GM21528 (cell line): ENCODE measurements around the gene ABCD2.
"Not testable (repeated sequence)": the region's sequence is repeated elsewhere in the genome, so short reads cannot be mapped to it uniquely, and the experiment has no call there.

Experiments
- ATAC-seq: cut with Tn5 transposase; IDR thresholded peaks from one replicate; pipeline ENCODE4 v1.9.1; 2021; ENCODE audit warnings: mild to moderate bottlenecking, moderate library complexity; ENCODE audit not compliant: unreplicated experiment, low FRiP score

The ABCD2 gene

GRCh38 chr12:39613525-39613924 lies 6.1 kb downstream of the ABCD2 start:
- ATAC-seq: no peak

DNA sequence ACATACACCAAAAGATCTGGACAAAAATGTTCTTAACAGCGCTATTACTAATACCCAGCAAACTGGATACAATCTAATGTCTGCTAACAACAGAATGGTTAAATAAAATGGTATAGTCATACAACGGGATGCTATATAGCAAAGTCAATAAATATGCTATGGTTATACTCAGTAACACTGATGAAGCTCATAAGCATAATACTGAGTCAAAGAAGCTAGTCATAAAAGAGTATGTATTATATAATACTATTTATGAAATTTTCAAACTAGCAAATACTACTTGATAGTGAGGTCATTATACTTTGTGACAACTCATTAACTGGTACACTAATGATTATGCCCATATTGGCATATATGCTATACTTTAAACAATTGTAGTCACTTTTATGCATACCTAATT lies 7.4 kb downstream of the ABCD2 start:
- ATAC-seq: no peak

DNA sequence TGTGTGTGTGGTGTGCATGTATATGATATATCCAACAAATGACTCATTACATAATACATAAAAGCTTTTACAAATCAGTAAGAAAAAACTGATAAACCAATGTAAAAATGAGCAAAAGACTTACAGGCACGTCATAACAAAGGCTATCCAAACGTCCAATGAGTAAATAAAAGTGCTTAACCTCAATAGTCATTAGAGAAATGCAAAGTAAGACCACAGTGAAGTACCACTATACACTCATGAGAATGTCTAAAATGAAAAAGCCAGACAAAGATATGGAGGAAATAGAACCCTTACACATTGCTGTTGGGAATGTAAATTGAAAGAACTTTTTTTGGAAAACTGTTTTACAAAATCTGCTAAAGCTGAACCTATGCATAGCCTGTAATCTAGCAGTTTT lies 7.8 kb downstream of the ABCD2 start:
- ATAC-seq: no peak

DNA sequence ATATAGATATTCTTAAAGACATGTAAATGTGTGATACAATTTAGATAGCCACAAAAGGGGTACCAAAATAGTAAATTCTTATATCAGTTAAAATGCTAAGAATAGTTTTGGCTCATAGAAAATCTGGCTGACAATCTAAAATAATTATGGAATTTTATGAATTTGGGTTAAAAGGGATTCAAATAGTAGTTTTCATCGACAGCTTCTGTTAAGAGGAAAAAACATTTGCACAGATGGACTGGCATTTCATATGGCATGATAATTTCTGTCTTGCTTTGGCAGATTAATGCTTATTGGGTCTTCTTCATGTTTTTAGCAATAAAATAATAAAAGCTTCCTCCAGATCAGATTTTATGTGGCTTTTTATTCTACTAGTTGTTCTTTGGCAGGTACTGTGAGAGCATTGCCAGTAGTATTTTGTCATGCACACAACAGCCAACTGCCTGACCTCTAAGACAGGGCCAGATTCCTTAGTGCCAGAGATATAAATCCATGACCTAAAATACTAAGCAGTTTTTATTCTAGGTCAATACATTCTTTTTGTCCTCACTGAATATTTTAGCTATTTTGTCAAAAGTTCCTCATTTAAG lies 9.1 kb downstream of the ABCD2 start:
- ATAC-seq: no peak

GRCh38 chr12:39606712-39607423 lies 12.7 kb downstream of the ABCD2 start:
- ATAC-seq: no peak

DNA sequence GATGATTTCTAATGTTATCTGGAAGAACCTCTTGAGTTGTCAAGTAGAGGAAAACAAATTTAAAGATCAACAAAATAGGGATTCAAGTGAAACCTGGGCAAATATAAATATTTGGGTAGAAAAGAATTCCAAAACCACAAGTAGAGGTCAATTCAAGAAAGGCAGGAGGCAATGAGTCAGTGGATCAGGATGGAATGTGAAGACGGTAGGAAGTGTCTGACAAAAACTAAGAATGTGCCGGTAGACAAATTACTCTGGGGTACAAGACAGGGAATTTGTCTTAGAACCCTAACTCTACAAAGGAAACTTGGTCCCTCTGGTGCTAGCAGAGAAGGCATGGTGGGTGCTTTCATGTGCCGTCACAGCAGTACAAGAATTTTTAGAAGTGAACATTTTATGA lies 13.6 kb downstream of the ABCD2 start:
- no peak for ATAC-seq

GRCh38 chr12:39605501-39605900 lies 14.1 kb downstream of the ABCD2 start:
- ATAC-seq: no peak

- no peak for ATAC-seq
Measured at GRCh38 chr12:39603065-39603464, 16.5 kb downstream of the ABCD2 start.

DNA sequence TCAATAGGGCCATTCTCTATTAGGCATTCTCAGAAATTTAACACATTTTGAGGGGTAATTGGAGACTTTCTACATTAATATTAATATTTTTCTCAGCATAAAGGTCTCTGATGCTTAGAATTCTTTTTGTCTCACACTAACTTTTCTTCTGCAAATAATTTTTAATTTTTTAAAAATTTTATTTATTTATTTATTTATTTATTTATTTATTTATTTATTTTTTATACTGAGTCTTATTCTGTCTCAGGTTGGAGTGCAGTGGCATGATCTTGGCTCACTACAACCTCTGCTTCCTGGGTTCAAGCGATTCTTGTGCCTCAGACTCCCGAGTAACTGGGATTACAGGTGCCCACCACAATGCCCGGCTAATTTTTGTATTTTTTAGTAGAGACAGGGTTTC lies 17.7 kb downstream of the ABCD2 start:
- not testable (repeated sequence) for ATAC-seq

DNA sequence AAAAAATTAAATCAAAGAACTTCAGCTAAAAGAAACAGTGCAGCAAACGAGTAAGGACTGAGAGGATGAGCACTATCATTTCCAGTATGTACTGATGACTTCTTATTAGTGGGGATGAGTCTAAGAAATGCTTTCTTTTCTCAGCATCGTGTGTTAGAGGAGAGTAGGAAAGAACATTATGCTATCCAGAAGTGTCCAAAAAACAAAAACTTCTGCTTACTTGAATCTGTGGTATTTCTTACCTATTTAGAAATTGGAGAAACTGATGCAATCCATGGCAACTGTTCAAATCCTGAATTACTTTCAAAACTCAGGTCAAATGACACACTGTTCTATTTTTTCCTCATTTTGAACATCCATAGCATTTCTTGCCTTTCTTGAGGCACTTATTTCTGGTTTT lies 23.7 kb downstream of the ABCD2 start:
- no peak for ATAC-seq

GRCh38 chr12:39592295-39592694 lies 27.3 kb downstream of the ABCD2 start:
- no peak for ATAC-seq

- ATAC-seq: no peak
Measured at GRCh38 chr12:39588348-39588747, 31.3 kb downstream of the ABCD2 start.

DNA sequence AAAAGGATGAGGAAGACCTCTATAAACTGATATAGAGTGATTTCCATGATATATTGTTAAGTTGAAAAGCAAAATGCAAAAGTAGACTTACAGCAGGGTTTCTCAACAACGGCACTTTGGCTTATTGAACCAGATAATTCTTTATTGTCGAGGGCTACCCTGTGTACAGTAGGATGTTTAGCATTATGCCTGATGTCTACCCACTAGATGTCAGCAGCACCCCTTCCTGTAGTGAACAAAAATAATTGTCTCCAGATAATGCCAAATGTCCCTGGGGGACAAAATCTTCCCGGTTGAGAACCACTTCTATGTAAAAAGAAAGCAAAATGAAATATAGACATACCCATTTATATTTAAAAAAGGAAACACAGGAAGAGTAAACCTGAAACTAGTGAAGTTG lies 32.4 kb downstream of the ABCD2 start:
- peak; percentile 70 for ATAC-seq

DNA sequence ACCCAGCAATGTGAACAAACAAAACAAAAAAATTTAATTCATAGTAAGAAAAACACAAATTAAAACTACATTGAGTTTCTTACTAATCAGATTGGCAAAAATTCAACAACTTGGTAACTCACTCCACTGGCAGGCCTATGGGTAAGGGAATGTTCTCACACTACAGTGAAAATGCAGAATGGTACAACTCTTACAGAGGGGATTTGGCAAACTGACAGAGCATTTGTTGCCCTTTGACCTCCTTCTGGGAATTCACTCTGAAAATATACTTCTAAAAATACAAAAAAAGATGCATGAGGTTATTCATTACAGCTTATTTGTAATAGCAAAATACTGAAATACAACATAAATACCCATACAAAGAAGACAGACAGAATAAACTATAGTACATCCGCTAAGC lies 32.8 kb downstream of the ABCD2 start:
- ATAC-seq: no peak

GRCh38 chr12:39581592-39581991 lies 38.0 kb downstream of the ABCD2 start:
- no peak for ATAC-seq

DNA sequence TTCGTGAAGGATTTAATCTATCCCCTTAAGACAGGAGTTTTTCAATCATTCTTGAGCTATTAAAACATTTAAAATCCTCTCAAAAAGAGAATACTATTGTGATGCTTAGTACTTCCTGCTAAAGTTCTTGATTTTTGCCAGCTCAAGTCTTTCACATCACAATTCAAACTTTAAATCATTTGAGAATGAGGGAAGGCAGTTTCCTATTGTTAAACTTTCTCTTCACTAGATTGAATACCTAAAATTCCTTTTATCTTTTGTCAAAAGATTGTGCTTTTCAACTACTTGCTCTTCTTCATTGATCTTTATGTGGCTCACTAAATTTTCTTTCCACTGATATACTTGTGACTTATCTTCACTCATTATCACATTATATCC lies 44.1 kb downstream of the ABCD2 start:
- no peak for ATAC-seq

GRCh38 chr12:39574785-39575497 lies 44.7 kb downstream of the ABCD2 start:
- ATAC-seq: no peak

DNA sequence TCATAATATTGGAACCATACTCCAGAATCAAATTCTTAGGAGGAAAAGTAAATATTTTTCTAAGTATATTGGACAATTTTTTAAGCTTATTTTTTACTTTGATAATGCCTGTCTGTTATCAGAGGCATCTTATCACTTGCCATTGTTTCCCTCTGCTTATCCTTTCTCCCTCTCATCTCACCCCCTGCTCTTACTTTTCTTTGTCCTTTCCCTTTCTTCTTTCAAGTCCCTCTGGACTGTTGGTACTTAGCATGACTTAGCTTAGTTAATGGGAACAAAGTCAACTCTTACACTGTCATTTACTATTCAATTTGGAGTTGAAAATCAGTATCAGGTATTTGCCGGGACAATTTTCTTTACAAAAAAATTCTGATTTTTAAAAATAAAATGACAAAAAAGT lies 45.2 kb downstream of the ABCD2 start:
- ATAC-seq: no peak

DNA sequence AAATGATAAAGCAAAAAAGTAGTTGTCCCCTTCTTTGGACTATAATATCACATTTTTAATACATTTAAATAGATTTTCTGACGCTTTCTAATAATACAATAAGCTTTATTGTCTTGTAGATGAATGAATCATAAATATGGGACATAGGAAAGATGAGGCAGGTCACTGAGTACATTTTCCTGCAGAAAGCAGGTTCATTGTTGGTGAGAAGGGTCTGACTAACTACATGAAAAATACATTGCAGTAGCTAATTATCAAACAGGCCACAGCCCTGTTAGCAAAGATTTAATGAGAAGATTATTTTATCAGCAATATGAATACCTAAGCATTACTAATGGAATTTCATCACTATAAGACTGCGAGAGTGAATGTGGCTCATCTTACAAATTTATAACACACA lies 45.6 kb downstream of the ABCD2 start:
- no peak for ATAC-seq

- ATAC-seq: no peak
Measured at GRCh38 chr12:39572551-39572950, 47.1 kb downstream of the ABCD2 start.

DNA sequence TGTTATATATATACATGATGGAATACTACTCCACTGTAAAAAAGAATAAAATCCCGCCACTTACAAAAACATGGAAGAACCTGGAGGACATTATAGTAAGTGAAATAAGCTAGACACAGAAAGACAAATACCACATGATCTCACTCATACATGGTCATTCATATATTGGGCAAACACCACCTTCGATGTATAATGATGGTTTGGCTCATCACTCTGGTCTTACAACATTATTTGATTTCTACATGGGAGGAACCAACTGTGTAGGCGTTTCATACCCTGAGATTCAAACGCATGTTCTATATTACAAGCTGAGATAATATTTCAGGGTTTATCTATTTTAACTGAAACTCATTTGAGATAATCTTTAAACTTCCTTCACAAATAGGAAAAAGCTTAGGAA lies 48.3 kb downstream of the ABCD2 start:
- no peak for ATAC-seq

- ATAC-seq: no peak
Measured at GRCh38 chr12:39553476-39553875, 66.1 kb downstream of the ABCD2 start.
